Measurements from ENCODE around the gene PITX3.

GRCh38 chr10:102284531-102284930, 43.2 kb upstream of the PITX3 start:
- TF ChIP-seq, protein P1, sequence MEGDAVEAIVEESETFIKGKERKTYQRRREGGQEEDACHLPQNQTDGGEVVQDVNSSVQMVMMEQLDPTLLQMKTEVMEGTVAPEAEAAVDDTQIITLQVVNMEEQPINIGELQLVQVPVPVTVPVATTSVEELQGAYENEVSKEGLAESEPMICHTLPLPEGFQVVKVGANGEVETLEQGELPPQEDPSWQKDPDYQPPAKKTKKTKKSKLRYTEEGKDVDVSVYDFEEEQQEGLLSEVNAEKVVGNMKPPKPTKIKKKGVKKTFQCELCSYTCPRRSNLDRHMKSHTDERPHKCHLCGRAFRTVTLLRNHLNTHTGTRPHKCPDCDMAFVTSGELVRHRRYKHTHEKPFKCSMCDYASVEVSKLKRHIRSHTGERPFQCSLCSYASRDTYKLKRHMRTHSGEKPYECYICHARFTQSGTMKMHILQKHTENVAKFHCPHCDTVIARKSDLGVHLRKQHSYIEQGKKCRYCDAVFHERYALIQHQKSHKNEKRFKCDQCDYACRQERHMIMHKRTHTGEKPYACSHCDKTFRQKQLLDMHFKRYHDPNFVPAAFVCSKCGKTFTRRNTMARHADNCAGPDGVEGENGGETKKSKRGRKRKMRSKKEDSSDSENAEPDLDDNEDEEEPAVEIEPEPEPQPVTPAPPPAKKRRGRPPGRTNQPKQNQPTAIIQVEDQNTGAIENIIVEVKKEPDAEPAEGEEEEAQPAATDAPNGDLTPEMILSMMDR (IDR thresholded peaks at IDR 0.05) = no peak
- TF ChIP-seq POLR2A (IDR thresholded peaks at IDR 0.05) = no peak
